K562 (cell line): Measurements from ENCODE around the gene PYROXD2. TPM values are rescaled to one million over a fixed set of nuclear protein-coding genes. Genes with fewer than 3 reads are reported as not detected.

Experiments
- ATAC-seq: fragments of 200-7000 bp; cut with Tn5 transposase; 3 replicates; pipeline ENCODE4 v1.9.1; 2020; ENCODE audit warnings: moderate library complexity
- BruUV-seq: library from RNA; stranded (reverse); fragments of 400-500 nt; replicated peaks from 2 replicates; lab custom pipeline; 2021; lab: Mats Ljungman, UMichigan
- CTCF ChIA-PET: fragments of 300-600 bp; formaldehyde crosslinking; extraction: SDS; loops from one replicate; lab custom pipeline; 2021; ENCODE audit warnings: low intra/inter-chr PET ratio; lab: Yijun Ruan, JAX
- POLR2A ChIA-PET: fragments of 300-600, 350-650 bp; sonication (Branson Sonifier 250); formaldehyde crosslinking; extraction: SDS; loops from one replicate; lab custom pipeline; 2021; ENCODE audit warnings: antibody characterized with exemption, inconsistent platforms; lab: Yijun Ruan, JAX
- DNase-seq, 4 experiments: peaks; one replicate each; pipeline versions ENCODE4 v3.0.0 to v3.0.0-alpha.2; 2011 to 2018; ENCODE audit warnings: low spot score in 3 of 4, mixed read lengths in 3 of 4; ENCODE audit errors: extremely low read depth in 1 of 4
- FAIRE-seq: peaks from 2 replicates; lab custom pipeline; 2011; peaks lifted over from hg19 to GRCh38; lab: Jason Lieb, UNC
- H2AFZ ChIP-seq: 2 replicates; pipeline ENCODE4 v1.6.0; 2011; ENCODE audit warnings: low read depth, low read length, control low read depth, inconsistent platforms
- H3K27ac ChIP-seq: fragments of 200-600 bp; 3 replicates; pipeline ENCODE4 v1.8.0; 2011; ENCODE audit warnings: low read depth, mild to moderate bottlenecking, control low read depth, inconsistent platforms, low read length, moderate library complexity, mixed read lengths; ENCODE audit errors: extremely low read depth
- H3K27me3 ChIP-seq, 2 experiments: fragments of 300-600 bp in 1 of 2; 2 replicates in 1 of 2; 3 replicates in 1 of 2; pipeline versions ENCODE4 v1.6.0 to v1.8.0; 2011; ENCODE audit warnings: inconsistent platforms in 2 of 2, low read length in 2 of 2, mild to moderate bottlenecking in 1 of 2, mixed read lengths in 1 of 2, moderate library complexity in 1 of 2; ENCODE audit not compliant: control insufficient read depth in 2 of 2, insufficient read depth in 2 of 2
- H3K36me3 ChIP-seq: fragments of 300-600 bp; 3 replicates; pipeline ENCODE4 v1.8.0; 2011; ENCODE audit warnings: mild to moderate bottlenecking, low read length, inconsistent platforms; ENCODE audit not compliant: control insufficient read depth, insufficient read depth
- H3K4me1 ChIP-seq, 2 experiments: fragments of 200-600 bp in 1 of 2; replicated peaks in 1 of 2; 2 replicates in 1 of 2; 3 replicates in 1 of 2; pipeline versions ENCODE4 v1.5.1 to v1.8.0; 2011; ENCODE audit warnings: inconsistent platforms in 2 of 2, low read length in 2 of 2, mild to moderate bottlenecking in 1 of 2, mixed read lengths in 1 of 2, moderate library complexity in 1 of 2; ENCODE audit not compliant: control insufficient read depth in 2 of 2, insufficient read depth in 2 of 2
- H3K4me2 ChIP-seq: 2 replicates; pipeline ENCODE4 v1.6.1; 2011; ENCODE audit warnings: low read length, control low read depth, inconsistent platforms, mixed read lengths; ENCODE audit not compliant: insufficient read depth
- H3K4me3 ChIP-seq: fragments of 200-600 bp; sonication (generic), shearing (Covaris generic); 2 replicates; pipeline ENCODE4 v1.5.1; 2016; ENCODE audit warnings: control low read depth, inconsistent platforms
- H3K79me2 ChIP-seq: fragments of 200-600 bp; 3 replicates; pipeline ENCODE4 v1.8.0; 2011; ENCODE audit warnings: low read length, inconsistent platforms; ENCODE audit not compliant: control insufficient read depth, insufficient read depth
- H3K9ac ChIP-seq, 2 experiments: 2 replicates each; pipeline versions ENCODE4 v1.6.0 to v1.6.1; 2011; ENCODE audit warnings: low read depth in 2 of 2, low read length in 2 of 2, control low read depth in 1 of 2, inconsistent platforms in 1 of 2, mild to moderate bottlenecking in 1 of 2, mixed read lengths in 1 of 2; ENCODE audit not compliant: insufficient read depth in 1 of 2
- H3K9me1 ChIP-seq: one replicate; pipeline ENCODE4 v1.6.0; 2011; ENCODE audit warnings: inconsistent platforms, mild to moderate bottlenecking, low read length, moderate library complexity; ENCODE audit not compliant: control insufficient read depth, insufficient read depth
- H3K9me3 ChIP-seq: replicated peaks from 2 replicates; pipeline ENCODE4 v1.5.1; 2011; ENCODE audit warnings: low read depth, low read length, inconsistent platforms; ENCODE audit not compliant: control insufficient read depth, insufficient read depth
- H4K20me1 ChIP-seq: replicated peaks from 2 replicates; pipeline ENCODE4 v1.6.1; 2011; ENCODE audit warnings: low read length, inconsistent platforms, mixed read lengths; ENCODE audit not compliant: control insufficient read depth, insufficient read depth
- DDX20 ChIP-seq: fragments of 450-650 bp; IDR thresholded peaks from 2 replicates; pipeline ENCODE4 v1.6.1; 2016; ENCODE audit warnings: missing genetic modification characterization, low read depth, mild to moderate bottlenecking, missing compliant biosample characterization, moderate library complexity
- ETV1 ChIP-seq: fragments of 450-650 bp; conservative IDR thresholded peaks from 2 replicates; pipeline ENCODE4 v1.6.1; 2016; ENCODE audit warnings: missing genetic modification characterization, control low read depth, low read depth, missing compliant biosample characterization
- PTTG1 ChIP-seq: fragments of 450-650 bp; IDR thresholded peaks from 2 replicates; pipeline ENCODE4 v1.6.1; 2016; ENCODE audit warnings: low read depth, mild to moderate bottlenecking, missing genetic modification characterization, missing compliant biosample characterization
- WGBS: fragments of 100-300 bp; shearing (Covaris generic); methylation state at CpG from one replicate; pipeline ENCODE4 v1.1.6; 2016; ENCODE audit warnings: low coverage, mixed read lengths; ENCODE audit not compliant: insufficient coverage; ENCODE audit errors: missing lambda C conversion rate; 5-methylcytosine and 5-hydroxymethylcytosine counted together
- in situ Hi-C: fragments of 300-500 bp; cut with MboI; formaldehyde crosslinking; loops from 4 replicates; pipeline ENCODE4 v1.15.0; 2018; ENCODE audit warnings: inconsistent platforms, mixed read lengths
- intact Hi-C: fragments of 100-400 bp; cut with micrococcal nuclease; formaldehyde crosslinking; loops from 2 replicates; pipeline ENCODE4 v1.14.2; 2022
- polyA plus RNA-seq, 8 experiments: library from polyadenylated mRNA; depleted of rRNA in 4 of 8; stranded (reverse) in 5 of 8; unstranded in 3 of 8; fragments of >200 nt; fragmentation: Nextera tagmentation in 2 of 8; fragmentation: Illumina TruSeq in 1 of 8; extraction: Ambion mirVana in 2 of 8; extraction: Trizol in 1 of 8; gene quantifications; 2 replicates each; pipeline versions ENCODE4 v1.2.1 to v1.2.3, GENCODE V29; 2011 to 2014; ENCODE audit warnings: inconsistent platforms in 1 of 8, missing spikeins in 1 of 8
- total RNA-seq, 7 experiments: library from RNA; depleted of rRNA in 6 of 7; stranded (reverse); fragments of >200 nt in 6 of 7; fragmentation: Illumina TruSeq in 2 of 7; extraction: Trizol in 2 of 7; gene quantifications; 2 replicates each; pipeline versions ENCODE4 v1.2.1 to v1.2.3, GENCODE V29; 2011 to 2021; ENCODE audit warnings: low replicate concordance in 1 of 7
- TF ChIP-seq, protein P1 (sequence below): fragments of 250-450 bp; sonication (Bioruptor Pico); IDR thresholded peaks from 2 replicates; pipeline ENCODE4 v1.4.0; 2020

The PYROXD2 gene
- total and polyA plus RNA-seq, 9 of the 15 experiments (the other 6 are each of a cell fraction or from before 2014, with no cell fraction given) = 0.14 to 1.4 (median 0.58) TPM

- no peak overlapping the region for H3K4me2 ChIP-seq
- H3K9me1 ChIP-seq = no peaks in the 10 kb centered on the region
- no peak overlapping the region for H2AFZ ChIP-seq
- no peak overlapping the region for H3K4me3 ChIP-seq
- H3K36me3 ChIP-seq = no peaks in the 10 kb centered on the region
- 4% methylated on average over 7 of the region's 8 CpGs for WGBS
- in situ Hi-C loops (no loop called here), intact Hi-C loops (no loop called here)
- H4K20me1 ChIP-seq = no peaks in the 10 kb centered on the region
- peaks cover 5 to 39% of the 10 kb centered on the region in 2 experiments; a peak in 4 of 5 replicates for H3K27me3 ChIP-seq
- no peak for FAIRE-seq
- ATAC-seq = no peak
- H3K9ac ChIP-seq = no peak overlapping the region
- no peaks in the 10 kb centered on the region for H3K9me3 ChIP-seq
- no peak overlapping the region for H3K27ac ChIP-seq
- TF ChIP-seq ETV1 = no peak
- TF ChIP-seq DDX20 = no peak
- TF ChIP-seq, protein P1, sequence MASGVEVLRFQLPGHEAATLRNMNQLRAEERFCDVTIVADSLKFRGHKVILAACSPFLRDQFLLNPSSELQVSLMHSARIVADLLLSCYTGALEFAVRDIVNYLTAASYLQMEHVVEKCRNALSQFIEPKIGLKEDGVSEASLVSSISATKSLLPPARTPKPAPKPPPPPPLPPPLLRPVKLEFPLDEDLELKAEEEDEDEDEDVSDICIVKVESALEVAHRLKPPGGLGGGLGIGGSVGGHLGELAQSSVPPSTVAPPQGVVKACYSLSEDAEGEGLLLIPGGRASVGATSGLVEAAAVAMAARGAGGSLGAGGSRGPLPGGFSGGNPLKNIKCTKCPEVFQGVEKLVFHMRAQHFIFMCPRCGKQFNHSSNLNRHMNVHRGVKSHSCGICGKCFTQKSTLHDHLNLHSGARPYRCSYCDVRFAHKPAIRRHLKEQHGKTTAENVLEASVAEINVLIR = no peak
- no peak for TF ChIP-seq PTTG1 (tag)
- TF ChIP-seq, all 486 proteins: peak for 0
- no TSS peak for BruUV-seq
- ChIA-PET CTCF (no interaction called here), POLR2A (no interaction called here)
- no peaks in the 10 kb centered on the region for H3K4me1 ChIP-seq
- no peak for DNase-seq
- H3K79me2 ChIP-seq = no peaks in the 10 kb centered on the region
These were observed 74.6 kb downstream of the PYROXD2 start for GRCh38 chr10:98340261-98340939.
